Measurements from ENCODE around the gene AP5Z1.
"Not testable (repeated sequence)": the region's sequence is repeated elsewhere in the genome, so short reads cannot be mapped to it uniquely, and the experiment has no call there.

AP5Z1 gene

GRCh38 chr7:4789194-4790077, 14.0 kb downstream of the AP5Z1 start:
- ATAC-seq: no peak

GRCh38 chr7:4790078-4790465, 14.6 kb downstream of the AP5Z1 start:
- no peak for ATAC-seq

- no peak for ATAC-seq
Measured at GRCh38 chr7:4790516-4790991, 15.1 kb downstream of the AP5Z1 start.

DNA sequence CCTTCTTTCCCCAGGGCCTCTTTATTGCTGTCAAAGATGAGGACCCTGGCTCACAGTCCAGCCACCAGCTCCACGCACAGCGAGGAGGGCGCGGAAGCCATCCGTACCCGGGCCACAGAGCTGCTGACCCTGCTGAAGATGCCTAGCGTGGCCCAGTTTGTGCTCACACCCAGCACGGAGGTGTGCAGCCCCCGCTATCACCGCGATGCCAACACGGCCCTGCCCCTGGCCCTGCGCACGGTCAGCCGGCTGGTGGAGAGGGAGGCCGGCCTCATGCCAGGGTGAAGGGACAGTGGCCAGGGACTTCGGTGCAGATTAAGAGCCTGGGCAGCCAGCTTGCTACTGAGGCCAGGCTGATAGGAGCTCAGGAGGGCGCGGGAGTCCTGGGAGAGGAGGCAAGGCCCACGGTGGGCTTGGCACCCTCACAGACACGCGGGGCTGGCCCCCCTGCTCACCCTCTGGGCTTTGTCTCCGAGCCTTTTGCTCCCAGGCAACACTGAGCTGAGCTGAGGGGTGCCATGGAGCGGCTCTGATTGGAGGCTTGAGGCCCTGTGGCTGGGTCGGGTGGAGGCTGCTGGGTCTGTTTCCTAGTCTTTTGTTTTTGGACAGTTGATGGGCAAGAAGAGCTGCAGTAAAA, 15.8 kb downstream of the AP5Z1 start:
- no peak for ATAC-seq

- ATAC-seq: peak; percentile 77 to 81
Measured at GRCh38 chr7:4791738-4792536, 16.5 kb downstream of the AP5Z1 start.

DNA sequence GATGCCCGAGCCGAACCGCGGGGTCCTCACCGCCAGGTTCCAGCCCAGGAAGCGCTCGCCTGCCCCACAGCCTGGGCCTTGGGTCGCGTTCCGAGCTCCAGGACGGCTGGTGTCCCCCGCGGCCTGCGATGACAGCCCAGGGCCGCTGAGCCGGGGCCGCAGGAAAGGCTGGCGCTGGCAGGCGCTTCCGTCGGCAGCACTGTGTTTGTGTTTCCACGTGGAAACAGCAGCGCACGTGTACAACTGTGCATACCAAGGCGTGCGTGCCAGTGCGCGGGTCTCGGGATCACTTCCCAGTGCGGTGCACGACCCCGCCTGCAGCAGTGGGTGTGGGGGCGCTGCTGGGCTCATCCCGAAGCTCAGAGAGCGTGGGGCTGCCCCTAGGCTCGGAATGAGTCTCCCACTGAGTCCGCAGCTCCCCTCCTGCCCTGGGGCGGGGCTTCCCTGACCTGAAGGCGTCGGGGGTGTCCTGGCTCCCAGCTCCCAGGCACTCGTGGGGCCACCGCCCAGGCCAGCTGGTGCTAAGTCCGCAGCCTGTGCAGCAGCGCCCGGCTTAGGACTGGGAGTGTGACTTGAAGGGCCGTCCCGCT, 17.2 kb downstream of the AP5Z1 start:
- peak; percentile 15 to 18 for ATAC-seq

- ATAC-seq: not testable (repeated sequence)
Measured at GRCh38 chr7:4793385-4793993, 18.1 kb downstream of the AP5Z1 start.

- not testable (repeated sequence) for ATAC-seq
Measured at GRCh38 chr7:4794171-4794570, 18.7 kb downstream of the AP5Z1 start.

- no peak for ATAC-seq
Measured at GRCh38 chr7:4794591-4795350, 19.3 kb downstream of the AP5Z1 start.

DNA sequence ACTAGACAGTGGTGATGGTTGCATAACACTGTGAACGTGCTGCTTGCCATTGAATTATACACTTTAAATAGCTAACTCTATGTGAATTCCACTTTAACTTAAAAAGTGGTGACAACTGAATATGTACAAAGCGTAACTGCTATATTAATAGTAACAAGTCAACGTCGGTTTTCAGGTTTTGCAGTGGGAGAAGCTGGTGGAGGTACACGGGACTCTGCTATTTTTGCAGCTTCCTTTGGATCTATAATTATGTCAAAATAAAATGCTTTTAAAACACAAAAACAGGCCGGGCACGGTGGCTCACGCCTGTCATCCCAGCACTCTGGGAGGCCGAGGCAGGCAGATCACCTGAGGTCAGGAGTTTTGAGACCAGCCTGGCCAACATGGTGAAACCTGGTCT, 21.0 kb downstream of the AP5Z1 start:
- ATAC-seq: no peak

- peak; percentile 75 to 77 for ATAC-seq
Measured at GRCh38 chr7:4797858-4798705, 22.7 kb downstream of the AP5Z1 start.

DNA sequence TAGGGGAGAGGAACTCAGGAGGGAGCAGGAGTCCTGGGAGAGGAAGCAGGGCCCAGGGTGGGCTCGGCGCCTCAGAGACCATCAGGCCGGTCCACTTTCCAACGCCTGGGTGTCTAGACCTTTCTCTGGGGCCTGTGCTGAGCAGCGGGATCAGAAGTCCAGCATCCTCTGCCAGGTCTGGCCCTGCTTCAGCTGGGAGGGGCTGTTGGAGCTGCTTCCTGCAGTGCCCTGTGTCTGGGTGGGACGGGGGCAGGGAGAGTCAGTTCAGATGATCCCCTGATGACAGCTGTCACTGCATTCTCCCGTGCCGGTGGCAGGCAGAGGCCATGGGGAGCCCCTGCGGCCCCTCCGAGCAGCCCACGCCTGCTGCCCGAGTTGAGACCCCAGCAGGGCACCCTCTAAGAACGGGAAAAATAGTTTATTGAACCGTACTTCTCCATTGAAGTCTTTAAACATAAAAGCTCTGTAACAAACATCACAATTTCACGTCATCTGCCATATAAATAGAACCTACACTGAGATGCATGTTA, 23.3 kb downstream of the AP5Z1 start:
- ATAC-seq: no peak

DNA sequence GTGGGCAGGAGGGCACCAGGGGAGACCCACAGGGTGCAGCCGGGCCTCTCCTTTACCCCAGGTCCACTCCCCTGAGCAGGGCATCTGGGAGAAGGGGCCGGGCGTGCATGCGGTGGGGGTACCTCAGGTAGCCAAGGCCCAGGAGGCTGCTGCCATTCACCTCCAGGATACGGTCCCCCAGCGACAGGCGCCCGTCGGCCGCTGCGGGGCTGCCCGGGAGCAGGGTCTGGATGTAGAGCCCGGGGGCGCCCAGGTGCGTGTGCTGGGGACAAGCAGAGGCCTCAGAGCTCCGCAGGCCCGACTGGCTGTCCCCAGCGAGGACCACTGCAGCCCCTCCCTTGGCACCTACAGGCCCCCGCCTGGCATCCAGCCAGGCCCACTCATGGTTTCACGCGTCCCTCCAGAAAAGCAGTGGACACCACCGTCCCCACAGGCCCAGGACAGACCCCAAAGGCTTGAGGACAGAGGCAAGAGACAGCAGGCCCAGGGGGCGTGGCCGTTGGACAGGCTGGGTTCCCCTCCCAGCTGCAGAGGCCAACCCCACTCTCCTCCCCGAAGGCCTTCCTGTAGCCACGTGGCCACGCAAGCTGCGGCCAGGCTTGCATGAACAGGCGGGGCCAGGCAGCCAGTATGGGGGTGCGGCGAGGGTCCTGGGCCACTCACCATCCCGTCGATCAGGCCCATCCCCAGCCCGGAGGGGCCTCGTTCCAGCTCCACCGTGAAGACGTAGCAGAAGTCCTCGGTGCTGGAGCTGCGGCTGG, 24.3 kb downstream of the AP5Z1 start:
- ATAC-seq: no peak

- ATAC-seq: no peak
Measured at GRCh38 chr7:4800487-4800886, 25.1 kb downstream of the AP5Z1 start.

- ATAC-seq: no peak
Measured at GRCh38 chr7:4800926-4801838, 25.8 kb downstream of the AP5Z1 start.

GRCh38 chr7:4801839-4802231, 26.4 kb downstream of the AP5Z1 start:
- no peak for ATAC-seq

- ATAC-seq: not testable (repeated sequence)
Measured at GRCh38 chr7:4802577-4802976, 27.2 kb downstream of the AP5Z1 start.

Data from activated CD4-positive, CD25-positive, alpha-beta regulatory T cell treated with anti-CD3 and anti-CD28 coated beads, Interleukin-2, amount 50 U/mL, for 24 hours (primary cell).